ENCODE measurements around the gene COL17A1. TPM values are rescaled to one million over a fixed set of nuclear protein-coding genes. Genes with fewer than 3 reads are reported as not detected.

Gene COL17A1
- total and polyA plus RNA-seq, 2 of the 13 experiments (the other 11 are each of a cell fraction or from before 2014, with no cell fraction given), result 0.03 TPM; not detected in 1

- 97% methylated on average over 1 of the region's 1 CpG for WGBS (ENCODE audit: low lambda C conversion rate)
- in situ Hi-C loops (cut with HindIII; ENCODE audit: extremely low pct_ligation_motif_present, low pct_unique_long_range_greater_than_20kb) (no loop called here), intact Hi-C loops (cut with micrococcal nuclease; ENCODE audit: unreplicated experiment) (no loop called here)
- no peaks in the 10 kb centered on the region for H4K20me1 ChIP-seq (ENCODE audit: insufficient read depth, low read length)
- H2AFZ ChIP-seq (ENCODE audit: low read length), result no peak overlapping the region
- no peak overlapping the region for H3K4me2 ChIP-seq (ENCODE audit: low read depth, low read length)
- H3K27ac ChIP-seq (ENCODE audit: extremely low read length, insufficient read depth, low read length), result no peak overlapping the region
- TF ChIP-seq ZNF180 (CRISPR knock-in tag; IDR thresholded peaks at IDR 0.05; ENCODE audit: borderline replicate concordance, low read depth) (no peak), POLR2A (IDR thresholded peaks at IDR 0.05; ENCODE audit: insufficient read depth in 1 of 2, low read depth in 2 of 2, low read length in 2 of 2) (no peak), RFX5 (IDR thresholded peaks at IDR 0.05; ENCODE audit: low read depth, low read length) (no peak), ZBTB26 (CRISPR knock-in tag; IDR thresholded peaks at IDR 0.05; ENCODE audit: borderline replicate concordance) (no peak), MXD4 (CRISPR knock-in tag; IDR thresholded peaks at IDR 0.05) (no peak)
- ChIA-PET POLR2A (no interaction called here), CTCF (ENCODE audit: low intra/inter-chr PET ratio, low total read pairs) (no interaction called here)
- FAIRE-seq (no peak), DNase-seq (ENCODE audit: low spot score) (no peak), ATAC-seq (no peak)
- no peaks in the 10 kb centered on the region for H3K9me3 ChIP-seq (ENCODE audit: low read length)
- no peak overlapping the region for H3K9ac ChIP-seq (ENCODE audit: insufficient read depth, low read depth, low read length)
- H3K36me3 ChIP-seq (replicated peaks in 1 of 2; ENCODE audit: control insufficient read depth in 1 of 2, insufficient read depth in 2 of 2, low read length in 2 of 2), result peaks cover 8 to 56% of the 10 kb centered on the region in 2 experiments
- H3K4me1 ChIP-seq (ENCODE audit: insufficient read depth, low read length), result no peaks in the 10 kb centered on the region
- no peak overlapping the region for H3K4me3 ChIP-seq (replicated peaks in 1 of 3; ENCODE audit: insufficient read depth in 1 of 3, low read depth in 2 of 3, low read length in 3 of 3)
- no peaks in the 10 kb centered on the region for H3K79me2 ChIP-seq (ENCODE audit: insufficient read depth, low read length)
- BruUV-seq (replicated peaks), result no TSS peak
- H3K27me3 ChIP-seq (ENCODE audit: control insufficient read depth in 1 of 2, insufficient read depth in 2 of 2, low read length in 2 of 2), result no peaks in the 10 kb centered on the region
Measured at GRCh38 chr10:104021246-104021645, 64.4 kb downstream of the COL17A1 start.

GRCh38 chr10:104020020-104020419, 65.7 kb downstream of the COL17A1 start:
- no peak overlapping the region for H3K4me3 ChIP-seq (replicated peaks in 1 of 3; ENCODE audit: insufficient read depth in 1 of 3, low read depth in 2 of 3, low read length in 3 of 3)
- DNase-seq (ENCODE audit: low spot score) (no peak), ATAC-seq (no peak), FAIRE-seq (no peak)
- H3K79me2 ChIP-seq (ENCODE audit: insufficient read depth, low read length), result no peaks in the 10 kb centered on the region
- no peaks in the 10 kb centered on the region for H3K27me3 ChIP-seq (ENCODE audit: control insufficient read depth in 1 of 2, insufficient read depth in 2 of 2, low read length in 2 of 2)
- H3K4me2 ChIP-seq (ENCODE audit: low read depth, low read length), result no peak overlapping the region
- BruUV-seq (replicated peaks), result no TSS peak
- H4K20me1 ChIP-seq (ENCODE audit: insufficient read depth, low read length), result no peaks in the 10 kb centered on the region
- no peak overlapping the region for H3K27ac ChIP-seq (ENCODE audit: extremely low read length, insufficient read depth, low read length)
- intact Hi-C loops (cut with micrococcal nuclease; ENCODE audit: unreplicated experiment), result no loop called here
- WGBS (ENCODE audit: low lambda C conversion rate), result 100% methylated on average over 1 of the region's 1 CpG
- ChIA-PET CTCF (ENCODE audit: low intra/inter-chr PET ratio, low total read pairs) (no interaction called here), POLR2A (no interaction called here)
- no peaks in the 10 kb centered on the region for H3K4me1 ChIP-seq (ENCODE audit: insufficient read depth, low read length)
- no peak overlapping the region for H2AFZ ChIP-seq (ENCODE audit: low read length)
- peaks cover 8 to 48% of the 10 kb centered on the region in 2 experiments for H3K36me3 ChIP-seq (replicated peaks in 1 of 2; ENCODE audit: control insufficient read depth in 1 of 2, insufficient read depth in 2 of 2, low read length in 2 of 2)
- TF ChIP-seq ZNF577 (CRISPR knock-in tag; IDR thresholded peaks at IDR 0.05; ENCODE audit: borderline replicate concordance, low read depth), result no peak
- TF ChIP-seq ZNF776 (CRISPR knock-in tag; IDR thresholded peaks at IDR 0.05), result no peak
- TF ChIP-seq SMC3 (IDR thresholded peaks at IDR 0.05; ENCODE audit: low read length), result no peak
- TF ChIP-seq TCF7 (IDR thresholded peaks at IDR 0.05; ENCODE audit: low read depth), result no peak
- no peak for TF ChIP-seq ZNF678 (CRISPR knock-in tag; IDR thresholded peaks at IDR 0.05)
- H3K9me3 ChIP-seq (ENCODE audit: low read length), result no peaks in the 10 kb centered on the region
- H3K9ac ChIP-seq (ENCODE audit: insufficient read depth, low read depth, low read length), result no peak overlapping the region
- in situ Hi-C loops (cut with HindIII; ENCODE audit: extremely low pct_ligation_motif_present, low pct_unique_long_range_greater_than_20kb), result no loop called here
